GM10248 (cell line): Measurements from ENCODE around the gene SLC29A3.

Experiments
- CTCF ChIA-PET: fragments of 300-600 bp; sonication (Branson Sonifier 250); formaldehyde crosslinking; extraction: SDS; loops from one replicate; lab custom pipeline; 2021; ENCODE audit warnings: antibody characterized with exemption; lab: Yijun Ruan, JAX
- POLR2A ChIA-PET: fragments of 350-650 bp; sonication (Branson Sonifier 250); formaldehyde crosslinking; extraction: SDS; loops from one replicate; lab custom pipeline; 2020; ENCODE audit warnings: antibody characterized with exemption; lab: Yijun Ruan, JAX
- DNase-seq: peaks from one replicate; pipeline ENCODE4 v3.0.0; 2012; ENCODE audit errors: extremely low spot score
- CTCF ChIP-seq: IDR thresholded peaks from 2 replicates; pipeline ENCODE4 v1.5.1; 2012; ENCODE audit warnings: mild to moderate bottlenecking, low read depth; ENCODE audit errors: extremely low read depth, missing control alignments, control extremely low read depth

The SLC29A3 gene

GRCh38 chr10:71351087-71351486 lies 32.0 kb downstream of the SLC29A3 start:
- POLR2A ChIA-PET = no interaction called here
- DNase-seq = no peak
- CTCF ChIA-PET = interaction anchor here (0.6 to 2.3 kb wide), 6 partner anchors 8 to 33 kb away, joined by 3 to 9 read pairs (median 6); no protein-coding TSS in a partner anchor
- TF ChIP-seq CTCF = no peak

- no peak for DNase-seq
- POLR2A ChIA-PET = no interaction called here
- no peak for TF ChIP-seq CTCF
- CTCF ChIA-PET = interaction anchor here (0.7 to 2.1 kb wide), 5 partner anchors 7 to 257 kb away, joined by 3 to 8 read pairs (median 4); no protein-coding TSS in a partner anchor
Observed at GRCh38 chr10:71351628-71352319, 32.7 kb downstream of the SLC29A3 start.

DNA sequence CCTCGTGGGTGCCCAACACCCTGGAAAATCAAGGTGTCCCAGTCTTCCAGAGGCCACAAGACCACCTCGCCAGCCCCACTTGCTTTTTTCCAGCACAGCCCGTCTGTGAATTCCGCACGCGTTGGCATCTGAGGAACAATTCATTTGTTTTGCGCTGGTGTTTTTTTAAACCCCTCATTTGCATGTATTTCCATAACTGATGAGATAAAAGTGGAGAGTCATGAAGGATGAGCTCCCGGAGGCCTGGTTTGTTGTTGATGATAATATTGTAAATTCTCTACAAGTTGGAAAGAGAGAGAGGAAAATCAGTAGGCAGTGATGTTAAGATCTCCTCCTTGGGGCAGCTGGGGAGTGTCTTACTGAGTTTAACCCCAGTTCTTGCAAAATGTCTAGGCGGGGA lies 34.6 kb downstream of the SLC29A3 start:
- POLR2A ChIA-PET = no interaction called here
- TF ChIP-seq CTCF = no peak
- DNase-seq = no peak
- CTCF ChIA-PET = interaction anchor here (1.1 to 2.0 kb wide), 2 partner anchors 30 to 255 kb away, joined by 3 to 4 read pairs; no protein-coding TSS in a partner anchor

- ChIA-PET POLR2A (no interaction called here), CTCF (interaction anchor here (1.1 kb wide), 1 partner anchor 29 kb away, joined by 3 read pairs; no protein-coding TSS in a partner anchor)
- TF ChIP-seq CTCF = no peak
- no peak for DNase-seq
Observed at GRCh38 chr10:71354776-71355175, 35.7 kb downstream of the SLC29A3 start.

- ChIA-PET POLR2A (no interaction called here), CTCF (interaction anchor here (4.6 kb wide), 1 partner anchor 21 kb away, joined by 23 read pairs; no protein-coding TSS in a partner anchor)
- DNase-seq = no peak
- no peak for TF ChIP-seq CTCF
Observed at GRCh38 chr10:71355886-71356285, 36.8 kb downstream of the SLC29A3 start.

DNA sequence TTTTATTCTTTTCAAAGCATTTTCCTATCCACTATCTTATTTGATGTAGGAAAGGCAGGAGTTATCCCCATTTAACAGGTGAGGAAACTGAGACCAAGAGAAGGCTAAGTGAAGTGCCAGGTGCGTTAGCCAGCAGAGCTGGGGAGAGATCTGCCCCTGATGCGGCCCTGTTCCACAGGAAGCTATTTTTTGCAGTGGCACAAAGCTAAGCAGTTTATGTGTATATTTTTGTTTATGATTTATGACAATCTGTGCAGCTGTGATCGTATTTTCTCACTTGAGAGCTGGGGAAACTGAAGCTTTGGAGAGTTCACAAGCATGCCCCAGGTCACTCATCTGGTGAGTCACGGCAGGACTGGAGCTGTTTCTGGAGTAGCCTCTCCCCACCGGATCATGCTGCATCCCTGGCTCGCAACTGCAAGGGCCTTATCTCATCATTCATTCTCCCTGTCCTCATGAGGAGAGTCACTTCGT lies 38.8 kb downstream of the SLC29A3 start:
- CTCF ChIA-PET = interaction anchor here (0.9 to 4.6 kb wide), 5 partner anchors 9 to 27 kb away, joined by 3 to 24 read pairs (median 11); no protein-coding TSS in a partner anchor
- no peak for DNase-seq
- POLR2A ChIA-PET = no interaction called here
- TF ChIP-seq CTCF = no peak
